ENCODE measurements around the gene DAB2IP. TPM values are rescaled to one million over a fixed set of nuclear protein-coding genes. Genes with fewer than 3 reads are reported as not detected.

Gene DAB2IP
- total and polyA plus RNA-seq, 8 donors: 17.5 to 303 (median 45.6) TPM

- no peaks in the 10 kb centered on the region for H3K27me3 ChIP-seq
- intact Hi-C loops (cut with DNase I; ENCODE audit: low total_unique reads): no loop called here
- TF ChIP-seq, protein P1, sequence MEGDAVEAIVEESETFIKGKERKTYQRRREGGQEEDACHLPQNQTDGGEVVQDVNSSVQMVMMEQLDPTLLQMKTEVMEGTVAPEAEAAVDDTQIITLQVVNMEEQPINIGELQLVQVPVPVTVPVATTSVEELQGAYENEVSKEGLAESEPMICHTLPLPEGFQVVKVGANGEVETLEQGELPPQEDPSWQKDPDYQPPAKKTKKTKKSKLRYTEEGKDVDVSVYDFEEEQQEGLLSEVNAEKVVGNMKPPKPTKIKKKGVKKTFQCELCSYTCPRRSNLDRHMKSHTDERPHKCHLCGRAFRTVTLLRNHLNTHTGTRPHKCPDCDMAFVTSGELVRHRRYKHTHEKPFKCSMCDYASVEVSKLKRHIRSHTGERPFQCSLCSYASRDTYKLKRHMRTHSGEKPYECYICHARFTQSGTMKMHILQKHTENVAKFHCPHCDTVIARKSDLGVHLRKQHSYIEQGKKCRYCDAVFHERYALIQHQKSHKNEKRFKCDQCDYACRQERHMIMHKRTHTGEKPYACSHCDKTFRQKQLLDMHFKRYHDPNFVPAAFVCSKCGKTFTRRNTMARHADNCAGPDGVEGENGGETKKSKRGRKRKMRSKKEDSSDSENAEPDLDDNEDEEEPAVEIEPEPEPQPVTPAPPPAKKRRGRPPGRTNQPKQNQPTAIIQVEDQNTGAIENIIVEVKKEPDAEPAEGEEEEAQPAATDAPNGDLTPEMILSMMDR (IDR thresholded peaks at IDR 0.05): no peak
- TF ChIP-seq POLR2A (IDR thresholded peaks at IDR 0.05): no peak
- peaks cover 87 to 99% (median 95%) of the 10 kb centered on the region in 4 donors for H3K4me1 ChIP-seq
- peak overlapping the region; percentile 76 to 94 (median 93) for H3K27ac ChIP-seq
- no peaks in the 10 kb centered on the region for H3K36me3 ChIP-seq
- H3K9me3 ChIP-seq: no peaks in the 10 kb centered on the region
- DNase-seq: no peak
- H3K4me3 ChIP-seq: peak overlapping the region in 2 of 4 donors; percentile 52 to 53
- WGBS, 5 donors: 30 to 43% (median 42%) methylated on average over 2 to 3 of the region's 3 CpGs
Measured at GRCh38 chr9:121742923-121743322, 91.5 kb downstream of the DAB2IP start.

GRCh38 chr9:121743441-121744001, 92.1 kb downstream of the DAB2IP start:
- H3K4me1 ChIP-seq: peaks cover 87 to 99% (median 95%) of the 10 kb centered on the region in 4 donors

GRCh38 chr9:121744002-121744686, 92.7 kb downstream of the DAB2IP start:
- TF ChIP-seq, protein P1 (IDR thresholded peaks at IDR 0.05): peak in 5 of 7 experiments; percentile 31 to 62 (median 34)
- TF ChIP-seq POLR2A (IDR thresholded peaks at IDR 0.05): no peak
- TF ChIP-seq POLR2AphosphoS5 (IDR thresholded peaks at IDR 0.05): peak in 1 of 3 donors; percentile 4
- TF ChIP-seq EP300 (IDR thresholded peaks at IDR 0.05): no peak
- peaks cover 87 to 99% (median 95%) of the 10 kb centered on the region in 4 donors for H3K4me1 ChIP-seq
- H3K27me3 ChIP-seq: no peaks in the 10 kb centered on the region
- H3K36me3 ChIP-seq: no peaks in the 10 kb centered on the region
- peak overlapping the region; percentile 89 to 94 (median 93) for H3K27ac ChIP-seq
- H3K4me3 ChIP-seq: peak overlapping the region; percentile 45 to 53 (median 50)
- WGBS, 5 donors: 12 to 18% (median 15%) methylated on average over 11 of the region's 11 CpGs
- H3K9me3 ChIP-seq: no peaks in the 10 kb centered on the region
- intact Hi-C loops (cut with DNase I; ENCODE audit: low total_unique reads): no loop called here
- DNase-seq: peak; percentile 73 to 87

More at GRCh38 chr9:121743441-121744001, 92.1 kb downstream of the DAB2IP start:
- no peaks in the 10 kb centered on the region for H3K36me3 ChIP-seq
- WGBS, 5 donors: 17 to 22% (median 17%) methylated on average over 14 to 15 of the region's 15 CpGs
- H3K27me3 ChIP-seq: no peaks in the 10 kb centered on the region
- TF ChIP-seq POLR2A (IDR thresholded peaks at IDR 0.05): no peak
- TF ChIP-seq POLR2AphosphoS5 (IDR thresholded peaks at IDR 0.05): peak; percentile 67 to 88 (median 73)
- TF ChIP-seq, protein P1 (IDR thresholded peaks at IDR 0.05): peak in 5 of 7 experiments; percentile 8 to 55 (median 31)
- TF ChIP-seq EP300 (IDR thresholded peaks at IDR 0.05): no peak
- peak; percentile 90 to 94 for DNase-seq
- H3K27ac ChIP-seq: peak overlapping the region; percentile 89 to 94 (median 93)
- H3K9me3 ChIP-seq: no peaks in the 10 kb centered on the region
- intact Hi-C loops (cut with DNase I; ENCODE audit: low total_unique reads): no loop called here
- H3K4me3 ChIP-seq: peak overlapping the region; percentile 45 to 53 (median 50)

- TF ChIP-seq POLR2A (IDR thresholded peaks at IDR 0.05) (no peak), POLR2AphosphoS5 (IDR thresholded peaks at IDR 0.05) (no peak), EP300 (IDR thresholded peaks at IDR 0.05) (no peak)
- TF ChIP-seq, protein P1 (IDR thresholded peaks at IDR 0.05): no peak
- Histone ChIP-seq H3K4me1 (peaks cover 87 to 99% (median 95%) of the 10 kb centered on the region in 4 donors), H3K9me3 (no peaks in the 10 kb centered on the region), H3K27me3 (no peaks in the 10 kb centered on the region), H3K36me3 (no peaks in the 10 kb centered on the region), H3K4me3 (peak overlapping the region in 3 of 4 donors; percentile 45 to 53 (median 52)), H3K27ac (peak overlapping the region; percentile 89 to 94 (median 93))
- intact Hi-C loops (cut with DNase I; ENCODE audit: low total_unique reads): no loop called here
- no peak for DNase-seq
- WGBS, 5 donors: 24 to 47% (median 30%) methylated on average over 9 to 11 of the region's 11 CpGs
Measured at GRCh38 chr9:121744687-121745395, 93.4 kb downstream of the DAB2IP start.

Measured in stomach (tissue), 9 donors.